DMS53 treated with DMSO at 0.1 percent for 48 hours (cell line): ENCODE data around the gene CAMSAP1.
"Not testable (repeated sequence)": the region's sequence is repeated elsewhere in the genome, so short reads cannot be mapped to it uniquely, and the experiment has no call there.

Experiments used
- DNase-seq: peaks from one replicate; lab custom pipeline; 2025; ENCODE audit not compliant: unreplicated experiment; lab: John Stamatoyannopoulos, UW

Gene CAMSAP1, protein sequence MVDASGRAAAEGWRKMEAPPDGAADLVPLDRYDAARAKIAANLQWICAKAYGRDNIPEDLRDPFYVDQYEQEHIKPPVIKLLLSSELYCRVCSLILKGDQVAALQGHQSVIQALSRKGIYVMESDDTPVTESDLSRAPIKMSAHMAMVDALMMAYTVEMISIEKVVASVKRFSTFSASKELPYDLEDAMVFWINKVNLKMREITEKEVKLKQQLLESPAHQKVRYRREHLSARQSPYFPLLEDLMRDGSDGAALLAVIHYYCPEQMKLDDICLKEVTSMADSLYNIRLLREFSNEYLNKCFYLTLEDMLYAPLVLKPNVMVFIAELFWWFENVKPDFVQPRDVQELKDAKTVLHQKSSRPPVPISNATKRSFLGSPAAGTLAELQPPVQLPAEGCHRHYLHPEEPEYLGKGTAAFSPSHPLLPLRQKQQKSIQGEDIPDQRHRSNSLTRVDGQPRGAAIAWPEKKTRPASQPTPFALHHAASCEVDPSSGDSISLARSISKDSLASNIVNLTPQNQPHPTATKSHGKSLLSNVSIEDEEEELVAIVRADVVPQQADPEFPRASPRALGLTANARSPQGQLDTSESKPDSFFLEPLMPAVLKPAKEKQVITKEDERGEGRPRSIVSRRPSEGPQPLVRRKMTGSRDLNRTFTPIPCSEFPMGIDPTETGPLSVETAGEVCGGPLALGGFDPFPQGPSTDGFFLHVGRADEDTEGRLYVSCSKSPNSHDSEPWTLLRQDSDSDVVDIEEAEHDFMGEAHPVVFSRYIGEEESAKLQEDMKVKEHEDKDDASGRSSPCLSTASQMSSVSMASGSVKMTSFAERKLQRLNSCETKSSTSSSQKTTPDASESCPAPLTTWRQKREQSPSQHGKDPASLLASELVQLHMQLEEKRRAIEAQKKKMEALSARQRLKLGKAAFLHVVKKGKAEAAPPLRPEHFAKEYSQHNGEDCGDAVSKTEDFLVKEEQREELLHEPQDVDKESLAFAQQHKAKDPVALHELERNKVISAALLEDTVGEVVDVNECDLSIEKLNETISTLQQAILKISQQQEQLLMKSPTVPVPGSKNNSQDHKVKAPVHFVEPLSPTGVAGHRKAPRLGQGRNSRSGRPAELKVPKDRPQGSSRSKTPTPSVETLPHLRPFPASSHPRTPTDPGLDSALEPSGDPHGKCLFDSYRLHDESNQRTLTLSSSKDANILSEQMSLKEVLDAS (N-terminal part only)

DNA sequence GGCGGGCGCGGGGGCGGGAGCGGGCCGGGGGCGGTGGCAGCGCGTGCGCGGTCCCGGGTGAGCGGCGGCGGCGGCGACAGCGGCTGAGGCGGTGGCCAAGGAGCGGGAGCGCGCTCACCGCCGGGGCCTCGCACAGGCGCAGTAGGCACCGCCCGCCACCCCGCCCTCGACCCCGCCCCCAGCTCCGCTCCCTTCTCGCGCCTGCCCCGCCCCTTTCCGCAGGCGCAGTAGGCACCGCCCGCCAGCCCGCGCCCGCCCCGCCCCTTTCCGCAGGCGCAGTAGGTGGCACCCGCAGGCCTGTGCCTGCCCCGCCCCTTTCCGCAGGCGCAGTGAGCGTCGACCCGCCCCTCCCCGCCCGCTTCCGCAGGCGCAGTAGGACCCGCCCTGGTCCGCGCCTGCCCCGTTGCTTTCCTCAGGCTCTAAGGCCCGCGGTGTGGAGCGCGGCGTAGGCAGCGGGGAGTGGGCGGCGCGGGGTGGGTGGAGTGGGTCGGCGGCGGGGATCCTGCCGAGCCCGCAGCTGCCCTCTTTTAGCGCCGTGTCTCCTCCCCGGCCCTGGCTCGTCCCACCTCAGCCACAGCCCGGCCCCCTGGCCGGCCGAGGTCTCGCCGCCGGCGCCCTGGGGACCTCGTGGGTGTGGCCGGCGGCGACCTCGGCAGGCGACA, at the start of gene CAMSAP1:
CAMSAP1 (minus strand) TSS at position 116 of the 662 bp plus-strand sequence. CDS start 387 bp downstream, outside the sequence.
- DNase-seq: peak; percentile 77

DNA sequence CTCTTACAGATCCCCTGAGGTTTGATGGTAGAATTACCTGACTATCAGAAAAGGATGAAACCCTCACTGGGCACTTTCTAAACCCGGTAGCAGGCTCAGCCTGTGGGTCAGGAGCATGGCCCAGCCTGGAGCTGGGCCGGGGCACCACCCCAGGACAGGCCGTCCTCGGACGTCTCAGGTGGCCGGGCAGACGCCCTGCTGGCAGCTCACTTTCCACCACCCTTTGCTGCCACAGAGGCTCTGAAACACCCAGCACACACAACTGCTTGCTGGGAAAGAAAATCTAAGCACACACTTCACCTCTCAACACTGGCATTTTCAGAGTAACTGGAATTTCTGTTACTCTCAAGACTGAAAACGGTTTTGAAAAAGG, 49.4 kb upstream of the CAMSAP1 start:
- no peak for DNase-seq

DNA sequence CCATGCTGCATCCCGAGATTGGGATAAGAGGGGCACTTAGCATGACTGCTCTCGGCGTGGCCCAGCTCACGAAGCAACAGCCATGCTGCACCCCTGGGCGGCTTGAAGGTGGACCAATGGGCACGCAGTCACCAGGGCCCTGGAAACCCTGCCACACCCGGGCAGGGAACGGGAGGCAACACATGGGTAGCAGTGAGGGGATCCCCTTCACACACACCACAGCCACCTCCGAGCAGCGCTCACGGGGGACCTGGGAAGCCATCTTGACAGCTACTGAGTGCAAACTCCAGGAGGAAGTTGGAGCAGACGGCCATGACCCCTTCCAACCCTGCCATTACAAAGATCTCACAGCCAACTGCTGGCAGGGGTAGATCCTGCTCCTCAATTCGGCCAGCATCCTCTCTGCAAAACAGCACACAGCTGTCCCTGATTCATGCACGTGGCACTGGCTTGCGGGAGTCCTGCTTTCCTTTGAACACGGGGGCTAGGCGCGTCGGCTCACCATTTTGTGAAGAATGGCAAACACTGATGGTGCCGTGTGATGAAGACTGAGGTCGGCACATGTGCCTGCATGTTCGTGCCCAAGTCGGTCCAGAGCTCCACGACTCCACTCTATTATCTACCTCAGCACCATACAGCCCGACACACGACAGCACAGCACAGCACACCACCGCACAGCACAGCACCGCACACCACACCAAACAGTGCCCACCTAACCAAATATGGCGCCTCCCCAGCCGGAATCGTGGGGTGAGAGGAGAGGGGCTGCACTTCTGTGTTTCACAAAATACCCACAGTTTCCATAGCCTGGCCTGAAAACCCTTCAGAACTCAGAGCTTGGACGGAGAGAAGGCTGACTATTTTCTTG, 48.8 kb upstream of the CAMSAP1 start:
- DNase-seq: no peak

DNA sequence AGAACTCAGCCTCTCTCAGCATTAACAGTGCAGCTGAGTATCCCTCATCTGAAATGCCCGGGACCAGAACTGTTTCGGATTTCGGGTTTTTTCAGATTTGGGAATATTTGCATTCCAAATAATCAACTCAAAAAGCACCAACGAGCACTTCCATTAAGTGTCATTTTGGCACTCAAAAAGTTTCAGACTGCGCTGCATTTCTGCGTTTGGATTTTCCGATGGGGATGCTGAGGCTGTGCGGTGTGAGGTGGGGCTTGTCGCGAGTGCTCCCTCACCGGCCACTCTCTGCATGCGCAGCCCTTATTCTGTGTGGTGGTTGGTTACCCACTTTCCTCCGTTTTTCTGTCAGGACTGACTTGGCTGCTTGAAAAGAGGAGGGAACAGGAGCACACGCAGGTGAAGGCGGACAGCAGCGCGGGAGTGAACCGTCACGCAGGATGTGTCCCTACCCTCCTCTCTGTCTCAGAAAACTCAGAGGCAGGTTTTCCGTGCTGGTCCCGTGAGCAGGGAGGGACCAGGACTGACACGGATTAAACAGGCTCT, 45.4 kb upstream of the CAMSAP1 start:
- no peak for DNase-seq

DNA sequence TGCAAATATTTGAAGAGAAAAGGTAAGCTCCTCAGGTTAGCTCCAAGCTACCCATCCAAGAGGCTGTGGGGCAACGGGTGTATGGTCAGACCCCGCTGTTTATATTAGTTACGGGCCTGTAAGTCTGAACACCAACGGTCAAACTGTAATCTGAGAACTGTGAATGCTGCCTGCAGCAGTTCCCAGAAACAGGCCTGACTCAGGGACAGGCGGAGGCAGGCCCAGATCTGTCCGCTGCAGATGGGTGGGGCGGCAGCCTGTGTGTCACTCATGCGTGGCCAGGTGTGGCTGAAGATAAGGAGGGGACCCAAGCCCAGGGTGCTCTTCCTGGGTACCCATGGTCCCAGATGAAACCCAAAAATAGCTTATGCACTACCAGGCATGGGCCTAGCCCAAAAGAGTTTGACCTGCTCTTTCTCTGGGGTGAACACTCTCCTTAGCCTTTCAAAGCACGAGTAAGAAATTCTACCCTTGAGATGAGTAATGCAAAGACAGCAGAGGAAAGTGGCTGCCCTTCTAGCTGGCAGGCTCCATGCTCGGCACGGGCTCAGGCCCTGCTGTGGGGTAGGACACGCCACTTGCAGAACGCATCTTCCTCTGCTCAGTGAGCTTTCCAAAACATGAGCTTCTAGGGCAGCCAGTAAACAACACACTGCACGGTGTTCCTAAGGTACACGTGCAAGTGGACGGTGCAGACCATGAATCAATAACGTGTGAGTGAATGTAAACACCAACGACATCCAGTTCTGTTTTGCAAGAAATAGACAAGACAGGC, 44.7 kb upstream of the CAMSAP1 start:
- no peak for DNase-seq

DNA sequence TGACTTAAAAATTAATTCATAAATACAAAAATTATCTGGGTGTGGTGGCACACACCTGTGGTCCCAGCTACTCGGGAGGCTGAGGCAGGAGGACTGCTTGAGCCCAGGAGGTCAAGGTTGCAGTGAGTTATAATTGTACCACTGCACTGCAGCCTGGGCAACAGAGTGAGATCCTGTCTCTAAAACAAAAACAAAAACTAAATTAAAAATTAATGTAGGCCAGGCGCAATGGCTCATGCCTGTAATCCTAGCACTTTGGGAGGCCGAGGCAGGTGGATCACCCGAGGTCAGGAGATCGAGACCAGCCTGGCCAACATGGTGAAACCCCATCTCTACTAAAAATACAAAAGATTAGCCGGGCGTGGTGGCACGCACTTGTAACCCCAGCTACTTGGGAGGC, 44.0 kb upstream of the CAMSAP1 start:
- DNase-seq: not testable (repeated sequence)

DNA sequence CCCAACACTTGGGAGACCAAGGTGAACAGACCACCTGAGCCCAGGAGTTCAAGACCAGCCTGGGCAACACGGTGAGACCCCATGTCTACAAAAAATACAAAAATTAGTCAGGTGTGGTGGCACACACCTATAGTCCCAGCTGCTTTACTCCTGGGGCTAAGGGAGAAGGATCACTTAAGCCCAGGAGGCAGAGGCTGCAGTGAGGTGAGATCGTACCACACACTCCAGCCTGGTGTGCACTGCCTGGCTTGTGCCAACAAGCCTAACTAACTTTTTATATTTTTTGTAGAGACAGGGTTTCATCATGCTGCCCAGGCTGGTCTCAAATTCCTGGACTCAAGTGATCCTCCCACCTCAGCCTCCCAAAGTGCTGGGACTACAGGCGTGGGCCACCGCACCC, 43.5 kb upstream of the CAMSAP1 start:
- DNase-seq: not testable (repeated sequence)

DNA sequence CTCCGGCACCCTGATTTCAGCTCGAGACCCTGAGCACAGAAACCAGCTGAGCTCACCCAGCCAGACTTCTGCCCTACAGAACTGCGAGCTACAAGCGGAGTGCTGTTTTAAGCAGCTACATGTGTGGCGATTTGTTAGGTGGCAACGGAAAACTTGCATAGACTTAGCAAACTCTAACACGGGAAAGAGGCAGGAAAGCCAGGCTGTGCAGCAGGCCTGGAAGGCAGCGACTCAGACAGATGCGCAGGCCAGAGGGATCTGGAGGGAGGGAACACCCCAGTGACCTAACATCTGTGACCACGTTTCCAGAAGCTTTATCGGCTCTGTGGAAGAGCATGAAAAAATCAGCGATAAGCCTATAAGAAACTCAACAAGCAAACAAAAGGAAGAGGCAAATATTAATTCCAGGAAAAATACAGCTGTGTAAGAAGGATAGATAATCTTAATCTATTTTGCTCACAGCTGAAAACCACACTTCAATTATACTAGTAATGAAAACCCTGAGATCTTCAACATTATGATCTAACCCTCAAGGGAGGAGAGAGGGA, 42.9 kb upstream of the CAMSAP1 start:
- no peak for DNase-seq

DNA sequence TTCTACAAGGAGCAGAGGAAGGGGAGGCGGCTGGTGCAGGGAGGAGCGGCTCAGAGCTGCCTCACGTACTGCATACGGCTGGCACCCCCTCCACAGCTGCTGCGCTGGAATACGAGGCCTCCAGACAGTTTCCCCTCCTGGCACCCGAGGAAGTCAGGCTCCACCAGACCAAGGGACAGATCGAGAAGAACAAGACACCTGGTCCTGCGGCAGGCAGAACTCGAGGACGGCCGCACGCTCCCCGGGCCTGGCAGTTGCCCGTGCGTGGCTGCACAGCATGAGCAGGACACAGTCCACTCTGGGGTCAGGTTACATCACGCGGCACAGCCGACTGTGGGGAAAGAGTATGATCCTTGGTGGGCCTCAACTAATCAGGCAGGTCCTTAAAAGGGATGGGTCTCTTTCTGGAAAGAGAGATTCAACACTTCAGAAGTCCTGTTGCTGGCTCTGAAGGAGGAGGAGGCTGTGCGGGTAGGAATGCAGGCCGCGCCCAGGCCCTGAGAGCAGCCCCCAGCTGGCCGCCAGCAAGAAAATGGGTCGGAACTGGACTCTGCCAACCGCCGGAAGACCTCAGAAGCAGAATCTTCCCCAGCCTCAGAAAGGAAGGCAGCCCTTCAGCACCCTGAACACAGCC, 42.3 kb upstream of the CAMSAP1 start:
- DNase-seq: no peak

DNA sequence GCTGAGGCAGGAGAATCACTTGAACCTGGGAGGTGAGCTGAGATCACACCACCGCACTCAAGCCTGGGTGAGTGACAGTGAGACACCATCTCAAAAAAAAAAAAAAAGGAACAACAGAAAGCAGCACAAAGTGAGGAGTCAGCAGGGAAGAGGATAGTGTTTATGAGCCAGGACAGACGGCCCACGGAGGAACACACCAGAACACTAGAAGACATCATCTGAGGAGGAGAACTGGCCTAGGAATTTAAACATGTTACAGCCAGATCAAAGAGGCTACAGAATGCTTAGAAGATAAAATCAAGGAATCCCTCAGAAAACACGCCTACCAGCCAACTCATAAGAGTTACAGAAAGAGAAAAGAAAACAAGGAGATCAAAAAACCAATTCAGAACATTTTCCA, 41.6 kb upstream of the CAMSAP1 start:
- no peak for DNase-seq

DNA sequence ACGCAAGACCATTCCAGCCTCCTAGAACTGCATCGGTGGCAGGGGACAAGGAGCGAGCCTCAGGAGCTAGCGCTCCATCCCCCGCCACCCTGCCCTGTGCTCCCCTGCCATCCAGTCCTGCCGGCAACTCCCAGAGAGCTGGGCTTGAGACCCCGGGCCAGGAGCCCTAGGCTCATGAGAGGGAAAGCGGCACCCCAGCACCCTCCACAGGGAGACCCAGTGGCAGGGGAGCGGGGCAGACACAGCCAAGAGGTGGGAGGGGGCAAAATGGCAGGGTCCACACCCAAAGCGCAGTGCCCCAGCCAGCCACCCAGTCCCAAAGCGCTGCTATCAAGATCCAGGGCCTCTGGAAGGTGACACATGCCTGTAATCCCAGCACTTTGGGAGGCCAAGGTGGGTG, 41.1 kb upstream of the CAMSAP1 start:
- DNase-seq: no peak

DNA sequence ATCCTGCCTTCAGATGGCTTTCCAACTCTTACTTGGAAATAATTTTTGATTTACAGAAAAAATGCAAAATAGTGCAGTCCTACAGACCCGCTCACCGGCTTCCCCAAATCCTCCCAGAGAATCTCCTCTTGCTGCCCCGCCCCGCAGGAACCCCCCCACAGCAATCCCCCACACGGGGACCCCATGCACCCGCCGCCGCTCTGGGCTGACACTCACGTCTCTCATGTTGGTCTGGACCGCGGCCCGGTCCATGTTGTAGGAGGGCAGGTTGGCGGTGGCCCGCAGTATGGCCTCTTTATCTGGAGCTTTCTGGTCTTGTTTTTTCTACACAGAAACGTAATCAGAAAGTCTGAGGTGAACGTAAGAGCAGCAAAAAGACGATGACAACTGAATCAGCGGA, 40.2 kb upstream of the CAMSAP1 start:
- no peak for DNase-seq

DNA sequence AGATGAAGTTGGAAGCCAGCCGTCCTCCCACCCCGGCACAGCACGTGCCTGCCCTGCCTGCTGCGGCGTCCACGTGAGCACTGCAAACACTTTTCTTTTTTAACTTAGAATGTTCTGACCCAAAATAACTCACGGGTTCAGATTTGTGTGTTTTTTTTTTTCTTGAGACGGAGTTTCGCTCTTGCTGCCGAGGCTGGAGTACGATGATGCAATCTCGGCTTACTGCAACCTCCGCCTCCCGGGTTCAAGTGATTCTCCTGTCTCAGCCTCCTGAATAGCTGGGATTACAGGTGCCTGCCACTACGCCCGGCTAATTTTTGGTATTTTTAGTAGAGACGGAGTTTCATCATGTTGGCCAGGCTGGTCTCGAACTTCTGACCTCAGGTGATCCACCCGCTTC, 39.8 kb upstream of the CAMSAP1 start:
- not testable (repeated sequence) for DNase-seq

DNA sequence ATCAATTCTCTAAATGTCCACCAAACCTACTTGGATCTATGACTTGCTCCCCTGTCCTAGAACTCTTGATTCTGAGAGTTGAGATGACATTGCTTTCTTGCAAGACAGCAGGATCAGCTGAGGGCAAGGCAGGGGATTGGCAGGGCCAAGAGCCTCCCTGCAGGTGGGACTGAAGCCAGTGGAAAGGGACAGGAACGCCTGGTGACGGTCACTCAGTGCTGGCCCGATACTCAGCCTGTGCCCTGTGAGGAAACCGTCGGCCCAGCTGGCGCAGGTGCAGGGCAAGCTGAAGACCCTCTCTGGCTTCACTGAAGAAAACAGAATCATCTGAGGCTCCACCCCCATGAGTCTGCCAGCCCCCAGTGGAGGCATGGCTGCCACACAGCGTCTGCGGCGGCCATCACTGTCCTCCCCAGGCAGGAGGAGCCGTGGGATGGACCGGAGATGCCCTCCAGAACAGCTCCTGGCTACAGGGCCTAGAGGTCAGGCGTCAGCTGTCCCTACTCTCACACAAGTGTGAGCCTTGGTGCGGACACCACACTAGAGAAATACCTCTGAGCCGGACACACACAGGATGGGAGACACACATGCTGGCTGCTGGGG, 39.1 kb upstream of the CAMSAP1 start:
- no peak for DNase-seq

DNA sequence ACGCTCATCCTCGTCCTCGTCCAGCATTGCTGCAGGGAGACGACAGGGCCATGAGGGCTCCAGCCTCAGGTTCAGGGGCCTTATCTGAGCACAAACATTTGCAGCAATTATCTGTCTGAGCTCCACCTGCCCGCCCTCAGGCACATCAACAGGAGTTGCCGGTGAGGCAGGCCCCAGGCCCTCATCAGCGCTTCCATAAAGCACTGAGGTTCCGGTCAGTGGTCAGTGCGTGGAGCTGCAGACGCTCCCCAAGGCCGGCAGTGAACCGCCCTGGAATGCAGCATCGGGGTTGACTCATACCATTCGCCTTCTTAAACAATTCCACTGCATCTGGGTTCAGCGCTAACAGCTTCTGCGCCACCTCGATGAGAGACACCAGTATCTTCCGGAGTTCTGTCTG, 38.6 kb upstream of the CAMSAP1 start:
- DNase-seq: no peak

DNA sequence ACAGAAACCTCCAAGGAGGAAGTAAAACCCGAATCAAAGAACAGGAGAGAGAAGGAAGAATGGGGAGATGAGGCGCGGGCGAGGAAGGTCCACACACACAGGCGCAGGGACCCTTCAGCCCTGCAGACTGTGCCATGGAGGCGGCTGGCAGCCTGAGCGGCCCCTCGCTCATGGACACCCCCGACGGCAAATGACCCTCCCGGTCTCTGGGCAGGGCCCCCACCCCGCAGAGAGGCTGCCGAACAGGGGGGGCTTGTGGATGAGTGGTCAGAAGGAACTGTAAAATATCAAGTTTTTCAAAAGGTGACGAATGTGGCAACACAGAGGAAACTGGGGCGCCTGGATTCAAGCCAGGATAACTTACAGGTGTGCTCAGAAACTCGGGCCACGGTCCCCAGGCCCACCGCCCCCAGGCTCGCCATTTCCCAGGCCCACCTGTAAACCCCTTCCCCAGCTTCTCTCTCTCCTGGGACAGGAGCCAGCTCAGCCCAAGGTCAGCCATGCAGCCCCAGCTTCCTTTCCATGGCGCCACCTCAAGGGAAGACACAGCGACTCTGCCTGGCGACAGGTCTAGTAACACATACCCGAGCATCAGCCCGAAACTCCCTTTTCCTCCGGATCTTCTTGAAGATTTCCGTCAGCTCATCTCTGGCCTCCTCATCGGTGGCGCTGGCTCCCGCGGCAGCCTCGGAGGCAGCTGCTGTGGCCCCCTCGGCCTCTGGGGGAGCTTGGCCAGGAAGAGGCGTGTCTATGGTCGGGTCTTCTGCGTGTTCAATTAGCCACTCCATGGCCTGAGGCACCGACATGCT, 37.3 kb upstream of the CAMSAP1 start:
- DNase-seq: no peak

DNA sequence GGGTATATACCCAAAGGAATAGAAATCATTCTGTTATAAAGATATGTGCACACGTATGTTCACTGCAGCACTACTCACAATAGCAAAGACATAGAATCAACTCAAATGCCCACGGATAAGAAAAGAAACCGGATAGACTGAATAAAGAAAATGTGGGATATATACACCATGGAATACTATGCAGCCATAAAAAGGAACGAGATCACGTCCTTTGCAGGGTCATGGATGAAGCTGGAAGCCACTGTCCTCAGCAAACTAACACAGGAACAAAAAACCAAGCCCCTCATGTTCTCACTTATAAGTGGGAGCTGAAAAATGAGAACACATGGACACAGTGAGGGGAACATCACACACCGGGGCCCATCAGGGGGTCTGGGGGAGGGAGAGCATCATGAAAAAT, 36.3 kb upstream of the CAMSAP1 start:
- not testable (repeated sequence) for DNase-seq
